GM19438 (cell line): ENCODE results near the gene OR2C1.

Experiments
- ATAC-seq: cut with Tn5 transposase; IDR thresholded peaks from one replicate; pipeline ENCODE4 v1.9.1; 2021; ENCODE audit warnings: low read depth; ENCODE audit not compliant: unreplicated experiment

The OR2C1 gene

GRCh38 chr16:3389663-3390338 lies 34.1 kb downstream of the OR2C1 start:
- ATAC-seq = no peak

DNA sequence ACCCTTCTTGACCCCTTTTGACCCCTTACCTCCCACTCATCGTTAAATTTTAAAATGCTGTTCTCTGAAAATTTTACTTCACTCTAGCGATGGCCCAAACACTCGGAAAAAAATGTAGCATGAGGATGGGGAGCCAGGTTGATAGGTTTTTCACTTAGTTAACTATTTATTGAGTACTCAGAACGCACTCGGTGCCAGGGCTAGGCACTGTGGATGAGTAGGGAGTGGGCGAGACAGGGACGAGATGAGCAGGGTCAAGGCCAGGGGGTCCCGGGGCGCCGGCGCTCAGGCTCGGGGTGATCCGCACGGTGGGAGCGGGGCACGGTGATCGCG lies 44.7 kb downstream of the OR2C1 start:
- ATAC-seq = peak; percentile 27

DNA sequence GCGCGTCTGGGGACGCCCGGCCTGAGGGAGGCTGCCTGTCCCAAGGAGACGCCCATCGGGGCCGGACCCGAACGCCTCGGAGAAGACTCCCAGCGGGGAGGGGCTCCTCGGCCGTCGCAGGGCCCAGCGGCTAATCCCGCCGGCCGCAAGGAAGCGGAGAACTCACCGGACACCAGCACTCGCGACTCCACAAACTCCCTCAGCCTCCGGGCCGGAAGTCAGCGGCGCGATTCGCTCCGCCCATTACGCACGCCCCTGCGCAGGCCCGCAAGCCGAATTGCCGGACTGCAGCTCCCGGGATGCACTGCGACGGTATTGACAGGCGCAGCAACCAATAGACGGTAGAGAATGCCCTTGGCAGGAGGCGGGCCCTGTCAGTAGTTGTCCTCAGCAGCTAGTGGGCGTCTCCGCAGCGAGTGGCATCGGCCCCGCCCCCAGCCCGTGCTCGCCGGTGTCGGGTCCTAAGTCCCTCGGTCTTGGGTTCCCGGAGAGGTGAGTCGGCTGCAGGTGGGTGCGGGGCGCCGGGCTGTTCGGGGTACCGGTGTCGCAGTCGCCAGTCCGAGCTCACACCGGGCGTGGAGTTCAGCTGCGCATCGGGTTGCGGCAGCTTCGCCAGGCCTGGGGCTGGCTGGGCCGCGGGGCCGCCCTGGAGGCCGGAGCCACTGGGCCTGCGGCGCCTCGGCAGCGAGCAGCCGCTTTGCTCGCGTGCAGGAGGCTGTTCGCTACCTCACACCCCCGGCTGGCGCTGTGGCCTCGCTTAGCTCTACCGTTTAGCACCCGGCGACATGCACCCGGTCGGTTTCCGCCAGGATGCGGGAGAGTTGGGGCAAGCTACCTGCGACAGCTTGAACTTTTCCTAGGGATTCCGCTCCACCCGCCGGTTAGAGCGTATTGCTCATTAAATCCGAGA lies 45.3 kb downstream of the OR2C1 start, which contains the start of the genes ZNF174 and ZSCAN32:
TSS of gene ZNF174 (plus strand) at position 437 of the 910 bp plus-strand sequence. CDS start 790 bp downstream, outside the sequence.
TSS of gene ZSCAN32 (minus strand) at position 226 of the 910 bp plus-strand sequence. CDS start 3,447 bp downstream, outside the sequence.
- ATAC-seq = peak; percentile 98

GRCh38 chr16:3401719-3402397 lies 46.2 kb downstream of the OR2C1 start:
- no peak for ATAC-seq
